NCI-H748 treated with DMSO at 0.1 percent for 48 hours (cell line): ENCODE results near the gene TMPRSS11E.
"Not testable (repeated sequence)": the region's sequence is repeated elsewhere in the genome, so short reads cannot be mapped to it uniquely, and the experiment has no call there.

Experiments used
- DNase-seq: peaks from one replicate; lab custom pipeline; 2025; lab: John Stamatoyannopoulos, UW

TMPRSS11E gene

DNA sequence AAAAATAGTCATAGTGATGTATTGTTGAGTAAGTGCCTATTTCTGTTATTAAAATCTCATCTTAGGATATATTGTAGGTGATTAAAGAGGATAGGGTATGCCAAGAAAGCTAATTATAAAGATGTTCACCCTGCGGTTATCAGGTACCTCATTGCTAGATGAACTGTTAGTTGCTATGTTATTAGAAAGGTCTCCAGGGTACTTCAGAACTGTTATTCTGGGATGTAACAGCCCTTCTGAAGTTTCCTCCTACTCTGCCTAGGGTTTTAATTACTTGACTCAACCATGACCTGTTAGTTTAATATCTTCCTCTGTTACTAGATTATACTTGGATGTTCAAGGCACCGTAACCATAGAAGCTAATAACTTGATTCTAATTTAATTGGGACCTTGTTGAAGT is 15.4 kb downstream of the TMPRSS11E start:
- DNase-seq: no peak

DNA sequence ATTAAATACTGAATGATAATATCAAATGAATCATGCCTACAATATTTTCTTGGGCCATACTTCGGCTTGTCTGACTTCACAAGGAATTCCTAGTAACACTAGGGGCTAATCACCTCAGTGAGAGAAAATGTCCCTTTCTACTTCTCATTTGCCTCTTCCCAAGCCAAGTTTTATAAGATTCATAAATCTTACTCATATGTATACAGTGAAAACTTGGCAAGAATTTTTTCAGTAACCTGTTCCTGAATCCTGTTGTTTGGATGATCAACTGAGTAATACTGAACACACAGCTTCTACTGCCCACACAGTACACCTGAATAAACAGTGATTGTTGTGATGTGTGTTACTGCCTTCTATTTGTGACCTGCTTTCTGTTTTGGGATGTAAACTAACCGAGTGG is 16.5 kb downstream of the TMPRSS11E start:
- DNase-seq: no peak

DNA sequence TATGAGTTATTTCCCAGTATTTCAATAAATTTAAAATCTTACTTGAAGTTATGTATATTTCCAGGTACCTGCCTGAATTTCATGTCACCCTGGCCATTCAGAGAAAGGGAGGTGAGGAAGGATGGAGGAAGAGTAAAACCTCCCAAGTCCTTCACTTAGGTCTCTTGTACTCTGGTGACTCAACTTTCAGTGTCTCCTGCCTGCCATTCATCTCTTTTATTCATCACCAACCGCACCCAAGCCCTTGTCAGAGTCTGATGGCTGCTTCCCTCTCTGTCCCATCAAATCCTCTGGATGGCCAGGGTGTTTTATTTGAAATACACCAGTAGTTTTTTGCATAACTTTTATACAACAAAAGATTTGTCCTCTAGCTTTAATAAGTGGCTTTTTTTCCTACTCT is 17.8 kb downstream of the TMPRSS11E start:
- DNase-seq: no peak

DNA sequence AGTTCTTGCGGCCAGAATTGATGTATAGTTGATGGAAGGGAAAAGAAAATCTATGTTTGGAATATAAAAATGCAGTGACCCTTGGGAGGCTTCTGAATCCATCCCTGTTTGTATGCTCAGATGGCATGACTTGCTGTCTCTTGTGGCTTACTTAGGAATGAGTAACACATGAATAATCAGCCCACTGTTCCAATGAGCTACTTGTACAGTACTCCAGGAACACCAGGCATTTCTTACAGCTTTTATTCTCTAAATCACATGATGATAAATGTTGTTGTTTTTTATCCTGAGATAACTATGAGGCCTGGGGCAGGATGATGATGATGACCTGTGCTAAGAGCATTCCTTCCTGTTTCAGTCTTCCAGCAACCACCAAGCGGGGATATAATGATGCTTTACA is 18.9 kb downstream of the TMPRSS11E start:
- no peak for DNase-seq

DNA sequence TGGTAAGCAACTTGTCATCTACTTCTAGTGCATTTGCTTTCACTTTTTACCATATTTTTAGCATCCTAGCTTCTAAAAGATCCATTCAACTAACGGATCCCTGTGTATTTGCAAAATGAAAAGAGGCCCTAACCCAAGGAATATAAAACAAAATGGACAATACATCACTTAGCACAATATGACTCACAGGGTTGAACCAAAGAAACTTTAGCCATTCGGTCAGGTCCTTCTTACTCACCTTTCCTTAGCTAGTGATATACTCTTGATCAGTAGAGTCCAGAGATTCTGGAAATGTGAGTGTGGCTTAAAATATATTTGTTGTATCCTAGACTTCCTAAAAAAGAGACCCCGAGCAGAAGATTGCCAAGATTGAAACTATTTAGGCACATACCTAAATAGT is 19.5 kb downstream of the TMPRSS11E start:
- DNase-seq: no peak

DNA sequence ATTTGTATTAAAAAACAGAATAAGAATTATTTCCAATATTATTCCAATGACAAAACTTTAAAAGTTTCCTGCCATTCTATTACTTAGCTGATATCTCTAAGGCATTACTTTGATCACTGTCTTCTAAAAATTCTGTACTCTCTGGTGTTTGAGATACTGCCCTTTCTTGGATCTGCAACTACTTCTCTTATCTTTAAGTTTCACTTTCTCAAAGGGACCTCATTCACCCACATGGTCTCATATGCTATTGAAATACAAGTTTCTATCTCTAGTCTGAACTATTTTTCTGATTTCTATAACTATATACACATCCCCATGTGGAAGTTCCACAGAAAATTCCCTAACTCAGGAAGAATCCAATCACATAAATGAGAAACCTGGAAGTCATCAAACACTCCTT is 22.2 kb downstream of the TMPRSS11E start:
- no peak for DNase-seq

DNA sequence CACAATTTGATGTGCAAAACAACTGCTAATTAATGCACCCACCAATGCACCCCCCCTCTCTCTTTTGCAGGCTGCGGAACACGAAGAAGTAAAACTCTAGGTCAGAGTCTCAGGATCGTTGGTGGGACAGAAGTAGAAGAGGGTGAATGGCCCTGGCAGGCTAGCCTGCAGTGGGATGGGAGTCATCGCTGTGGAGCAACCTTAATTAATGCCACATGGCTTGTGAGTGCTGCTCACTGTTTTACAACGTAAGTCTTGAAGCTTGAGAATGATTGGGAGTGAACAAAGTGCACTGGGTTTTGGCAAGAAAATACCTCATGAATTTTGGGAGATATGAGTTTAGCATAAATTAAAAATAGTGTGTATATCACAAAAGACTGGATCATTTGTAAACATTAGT is 28.9 kb downstream of the TMPRSS11E start:
- DNase-seq: no peak

DNA sequence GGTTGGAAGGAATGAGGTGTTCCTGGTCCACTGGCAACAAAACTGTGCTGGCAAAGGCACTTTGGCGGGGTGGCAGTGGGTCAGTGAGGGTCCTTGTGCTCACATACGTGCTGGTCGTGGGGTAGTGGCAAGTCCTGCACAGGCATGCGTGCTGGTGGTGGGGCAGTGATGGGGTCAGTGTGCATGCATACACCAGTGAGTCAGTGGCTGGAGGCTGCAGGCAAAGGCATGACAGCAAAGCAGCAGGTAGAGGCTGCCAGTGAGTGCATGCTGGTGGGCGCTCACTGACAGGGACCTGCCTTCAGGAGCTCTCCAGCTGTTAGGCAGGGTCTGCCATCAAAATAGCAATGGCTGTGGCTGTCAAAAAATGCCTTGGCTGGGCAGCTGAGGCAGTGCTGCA is 42.1 kb downstream of the TMPRSS11E start:
- DNase-seq: no peak

DNA sequence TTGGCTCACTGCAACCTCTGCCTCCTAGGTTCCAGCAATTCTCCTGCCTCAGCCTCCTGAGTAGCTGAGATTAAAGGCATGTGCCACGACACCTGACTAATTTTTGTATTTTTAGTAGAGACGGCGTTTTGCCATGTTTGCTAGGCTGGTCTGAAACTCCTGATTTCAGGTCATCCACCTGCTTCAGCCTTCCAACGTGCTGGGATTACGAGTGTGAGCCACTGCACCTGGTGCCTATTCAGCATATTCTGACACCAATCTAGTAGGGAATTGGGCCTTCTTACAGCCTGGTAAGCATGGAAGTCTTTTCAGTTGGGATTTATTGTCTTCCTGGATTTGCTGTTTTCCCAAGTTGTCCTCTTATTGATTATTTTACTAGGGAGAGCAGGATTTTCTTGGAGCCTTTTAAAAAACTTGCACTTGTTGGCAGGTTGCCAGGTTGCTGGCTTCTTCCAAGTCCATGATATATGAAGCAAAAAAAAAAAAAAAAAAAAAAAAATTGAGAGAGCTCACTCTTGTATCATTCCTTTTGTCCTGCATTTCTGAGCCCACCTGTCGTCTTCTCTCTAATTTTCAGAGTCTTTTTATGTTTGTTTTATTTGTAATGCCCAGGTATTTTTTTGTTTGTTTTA is 43.7 kb downstream of the TMPRSS11E start:
- no peak for DNase-seq

DNA sequence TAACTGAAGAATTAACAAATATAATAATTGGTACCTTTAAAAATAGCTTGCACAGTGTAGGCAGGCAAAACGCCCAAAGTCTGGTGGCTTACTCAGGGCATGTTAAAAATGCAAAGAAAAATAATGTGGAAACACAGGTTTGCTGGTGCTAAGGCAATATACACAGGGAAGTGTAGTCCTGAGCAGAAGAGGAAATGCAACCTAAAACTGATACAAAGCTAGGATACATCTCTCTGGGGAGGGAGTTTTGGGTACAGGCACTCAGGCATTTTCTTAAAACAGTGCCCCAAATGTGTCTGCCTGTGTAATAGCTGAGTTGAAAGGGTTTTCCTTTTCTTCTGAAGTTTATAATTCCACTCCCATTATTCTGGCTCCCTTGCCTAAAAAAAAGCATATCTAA is 47.4 kb downstream of the TMPRSS11E start:
- DNase-seq: no peak

DNA sequence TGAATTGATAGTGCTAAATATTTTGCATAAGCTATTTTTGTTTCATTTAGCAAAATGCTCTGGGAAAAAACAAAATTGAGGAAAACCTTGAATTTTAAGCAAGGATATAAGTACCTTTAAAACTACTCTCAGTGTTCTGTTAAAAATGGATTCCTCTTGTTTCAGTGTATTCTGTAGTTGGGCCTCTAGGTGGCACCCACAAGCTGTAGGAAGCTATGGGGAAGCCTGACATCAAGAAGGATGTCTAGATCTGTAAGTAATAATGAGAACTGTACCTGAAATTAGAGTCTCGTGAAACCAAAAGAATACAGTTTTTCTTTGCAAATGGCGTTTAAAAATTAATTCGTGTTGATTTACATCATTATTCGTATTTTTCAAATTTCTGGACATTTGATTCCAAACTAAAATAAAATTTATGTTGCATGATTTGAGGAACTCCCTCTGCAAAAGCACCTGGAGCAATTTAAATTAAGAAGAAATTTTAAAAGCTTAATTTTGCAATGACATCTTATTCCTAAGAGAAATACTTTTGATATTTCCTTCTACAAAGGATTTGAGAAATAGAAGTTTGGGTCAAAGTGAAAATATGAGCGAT is 51.2 kb downstream of the TMPRSS11E start:
- DNase-seq: peak; percentile 32

DNA sequence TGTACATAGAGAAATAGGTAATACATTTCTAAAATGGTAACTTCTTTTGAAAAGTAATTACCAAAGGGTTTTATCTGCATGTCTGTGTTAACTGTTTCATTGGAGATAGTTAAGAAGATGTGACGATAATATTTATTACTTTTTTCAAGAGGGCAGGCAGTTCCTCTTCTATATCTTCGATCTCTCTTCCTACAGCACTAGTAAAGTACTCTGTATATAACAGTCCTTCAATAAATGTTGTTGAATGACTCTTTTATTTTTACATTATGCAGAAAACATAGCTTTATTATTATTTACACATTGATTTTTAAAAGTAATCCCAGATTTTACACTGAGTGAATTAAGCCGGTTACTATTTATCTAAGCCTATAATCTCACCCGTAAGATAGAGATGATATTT is 51.8 kb downstream of the TMPRSS11E start:
- DNase-seq: no peak

DNA sequence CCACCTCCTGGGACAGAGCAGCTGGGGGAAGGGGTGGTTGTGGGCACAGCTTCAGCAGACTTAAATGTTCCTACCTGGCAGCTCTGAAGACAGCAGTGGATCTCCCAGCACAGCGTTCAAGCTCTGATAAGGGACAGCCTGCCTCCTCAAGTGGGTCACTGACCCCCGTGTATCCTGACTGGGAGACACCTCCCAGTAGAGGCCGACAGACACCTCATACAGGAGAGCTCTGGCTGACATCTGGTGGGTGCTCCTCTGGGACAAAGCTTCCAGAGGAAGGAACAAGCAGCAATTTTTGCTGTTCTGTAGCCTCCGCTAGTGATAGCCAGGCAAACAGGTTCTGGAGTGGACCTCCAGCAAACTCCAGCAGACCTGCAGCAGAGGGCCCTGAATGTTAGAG is 56.2 kb downstream of the TMPRSS11E start:
- not testable (repeated sequence) for DNase-seq

DNA sequence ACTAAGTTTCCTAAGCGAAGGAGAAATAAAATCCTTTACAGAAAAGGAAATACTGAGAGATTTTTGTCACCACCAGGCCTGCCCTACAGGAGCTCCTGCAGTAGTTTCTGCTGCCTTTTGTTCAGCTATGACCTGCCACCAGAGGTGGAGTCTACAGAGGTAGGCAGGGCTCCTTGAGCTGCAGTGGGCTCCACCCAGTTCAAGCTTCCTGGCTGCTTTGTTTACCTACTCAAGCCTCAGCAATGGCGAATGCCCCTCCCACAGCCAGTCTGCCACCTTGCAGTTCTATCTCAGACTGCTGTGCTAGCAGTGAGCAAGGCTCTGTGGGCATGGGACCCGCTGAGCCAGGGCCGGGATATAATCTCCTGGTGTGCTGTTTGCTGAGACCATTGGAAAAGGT is 57.6 kb downstream of the TMPRSS11E start:
- DNase-seq: not testable (repeated sequence)

DNA sequence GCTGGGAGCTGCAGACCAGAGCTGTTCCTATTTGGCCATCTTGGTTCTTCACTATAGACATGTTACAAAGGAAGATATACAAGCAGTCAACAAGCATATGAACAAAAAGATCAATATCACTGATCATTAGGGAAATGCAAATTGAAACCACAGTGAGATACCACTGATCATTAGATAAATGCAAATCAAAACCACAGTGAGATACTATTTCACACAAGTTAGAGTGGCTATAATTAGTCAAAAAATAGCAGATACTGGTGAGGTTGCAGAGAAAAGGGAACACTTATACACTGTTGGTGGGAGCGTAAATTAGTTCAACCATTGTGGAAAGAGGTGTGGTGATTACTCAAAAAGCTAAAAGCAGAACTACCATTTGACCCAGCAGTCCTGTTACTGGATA is 58.2 kb downstream of the TMPRSS11E start:
- DNase-seq: not testable (repeated sequence)

DNA sequence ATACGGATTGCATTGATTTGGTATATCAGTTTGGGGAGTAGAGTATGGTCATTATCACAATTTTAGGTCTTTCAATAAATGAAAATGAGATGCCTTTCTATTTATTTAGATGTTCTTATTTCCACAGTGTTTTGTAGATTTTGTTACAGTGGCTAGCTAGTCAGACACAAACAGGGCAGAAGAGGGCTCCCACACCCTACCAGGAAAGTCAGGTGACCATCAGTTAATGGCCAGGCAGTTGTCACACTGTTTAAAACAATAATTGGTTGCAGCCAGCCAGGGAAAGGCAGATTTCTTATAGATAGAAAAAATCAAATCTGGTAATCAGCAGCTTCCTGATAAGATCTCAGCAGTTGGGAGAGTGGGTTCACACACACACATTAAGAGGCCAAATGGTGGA is 71.6 kb downstream of the TMPRSS11E start:
- no peak for DNase-seq

DNA sequence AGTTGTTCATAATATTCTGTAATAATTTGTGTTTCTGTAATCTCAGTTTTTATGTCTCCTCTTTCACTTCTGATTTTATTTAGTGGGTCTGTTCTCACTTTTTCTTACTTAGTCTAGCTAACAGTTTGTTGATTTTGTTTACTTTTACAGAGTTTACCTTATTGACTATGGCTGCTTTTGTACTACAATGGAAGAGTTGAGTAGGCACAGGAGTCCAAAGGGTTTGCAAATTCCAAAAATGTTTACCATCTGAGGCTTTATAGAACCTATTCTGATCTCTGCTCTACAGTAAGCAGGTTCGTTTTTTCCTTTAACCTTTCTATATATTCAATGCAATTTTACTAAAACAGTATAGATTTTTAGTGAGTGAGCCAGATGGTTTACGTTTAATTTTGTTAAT is 73.7 kb downstream of the TMPRSS11E start:
- DNase-seq: no peak

DNA sequence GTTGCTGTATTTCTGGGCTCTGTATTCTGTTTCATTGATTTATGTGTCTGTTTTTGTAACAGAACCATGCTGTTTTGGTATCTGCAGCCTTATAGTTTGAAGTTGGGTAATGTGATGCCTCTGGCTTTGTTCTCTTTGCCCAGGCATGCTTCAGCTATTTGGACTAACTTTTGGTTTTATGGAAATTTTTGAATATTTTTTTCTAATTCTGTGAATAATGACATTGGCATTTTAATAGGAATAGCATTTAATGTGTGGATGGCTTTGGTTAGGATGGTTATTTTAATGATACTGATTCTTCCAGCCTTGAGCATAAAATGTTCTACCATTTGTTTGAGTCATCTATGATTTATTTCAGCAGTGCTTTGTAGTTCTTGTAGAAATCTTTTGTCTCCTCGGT is 75.0 kb downstream of the TMPRSS11E start:
- DNase-seq: not testable (repeated sequence)

DNA sequence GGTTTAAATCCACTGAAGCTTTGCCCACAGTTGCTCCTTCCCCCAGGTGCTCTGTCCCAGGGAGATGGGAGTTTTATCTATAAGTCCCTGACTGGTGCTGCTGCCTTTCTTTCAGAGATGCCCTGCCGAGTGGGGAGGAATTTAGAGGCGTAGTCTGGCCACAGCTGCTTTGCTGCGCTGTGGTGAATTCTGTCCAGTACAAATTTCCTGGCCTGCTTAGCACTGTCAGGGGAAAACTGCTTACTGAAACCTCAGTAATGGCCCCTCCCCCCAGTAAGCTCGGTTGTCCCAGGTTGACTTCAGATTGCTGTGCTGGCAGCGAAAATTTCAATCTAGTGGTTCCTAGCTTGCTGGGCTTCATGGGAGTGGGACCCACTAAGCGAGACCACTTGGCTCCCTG is 88.7 kb downstream of the TMPRSS11E start:
- DNase-seq: no peak

DNA sequence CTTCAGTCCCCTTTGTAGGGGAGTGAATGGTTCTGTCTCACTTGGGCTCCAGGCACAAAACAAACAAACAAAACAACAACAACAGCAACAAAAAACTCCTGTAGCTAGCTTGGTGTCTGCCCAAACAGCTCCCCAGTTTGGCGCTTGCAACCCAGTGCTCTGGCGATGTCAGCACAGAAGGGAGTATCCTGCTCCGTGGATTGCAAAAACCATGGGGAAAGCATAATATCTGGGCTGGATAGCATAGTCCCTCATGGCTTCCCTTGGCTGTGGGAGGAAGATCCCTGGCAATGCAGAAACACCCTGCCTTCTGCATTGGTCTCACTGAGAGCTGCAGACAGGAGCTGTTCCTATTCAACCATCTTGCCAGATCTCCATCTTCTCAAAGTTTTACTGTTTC is 89.1 kb downstream of the TMPRSS11E start:
- no peak for DNase-seq

DNA sequence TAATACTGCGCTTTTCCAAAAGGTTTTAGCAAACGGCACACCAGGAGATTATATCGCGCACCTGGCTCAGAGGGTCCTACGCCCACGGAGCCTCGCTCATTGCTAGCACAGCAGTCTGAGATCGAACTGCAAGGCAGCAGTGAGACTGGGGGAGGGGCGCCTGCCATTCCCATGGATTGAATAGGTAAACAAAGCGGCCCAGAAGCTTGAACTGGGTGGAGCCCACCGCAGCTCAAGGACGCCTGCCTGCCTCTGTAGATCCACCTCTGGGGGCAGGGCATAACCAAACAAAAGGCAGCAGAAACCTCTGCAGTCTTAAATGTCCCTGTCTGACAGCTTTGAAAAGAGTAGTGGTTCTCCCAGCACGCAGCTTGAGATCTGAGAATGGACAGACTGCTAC is 95.5 kb downstream of the TMPRSS11E start:
- DNase-seq: not testable (repeated sequence)
